HepG2 (cell line): ENCODE measurements around the gene STYXL1. TPM values are rescaled to one million over a fixed set of nuclear protein-coding genes. Genes with fewer than 3 reads are reported as not detected.

Experiments used
- ATAC-seq: fragments of 200-7000 bp; cut with Tn5 transposase; 3 replicates; pipeline ENCODE4 v1.9.1; 2020; ENCODE audit warnings: mild to moderate bottlenecking, moderate library complexity
- BruUV-seq: library from RNA; stranded (reverse); fragments of 400-500 nt; replicated peaks from 2 replicates; lab custom pipeline; 2021; lab: Mats Ljungman, UMichigan
- CTCF ChIA-PET: fragments of 300-600 bp; formaldehyde crosslinking; extraction: SDS; loops from one replicate; lab custom pipeline; 2021; ENCODE audit warnings: low total read pairs, inconsistent platforms, low intra/inter-chr PET ratio; lab: Yijun Ruan, JAX
- POLR2A ChIA-PET: fragments of 350-600 bp; sonication (Branson Sonifier 250); formaldehyde crosslinking; loops from one replicate; lab custom pipeline; 2020; ENCODE audit warnings: antibody characterized with exemption, inconsistent platforms; lab: Yijun Ruan, JAX
- DNase-seq: peaks from one replicate; pipeline ENCODE4 v3.0.0-alpha.2; 2015; ENCODE audit warnings: low spot score
- FAIRE-seq: peaks from 3 replicates; lab custom pipeline; 2011; peaks lifted over from hg19 to GRCh38; lab: Jason Lieb, UNC
- H2AFZ ChIP-seq: one replicate; pipeline ENCODE4 v1.6.1; 2011; ENCODE audit warnings: low read length, inconsistent platforms
- H3K27ac ChIP-seq: fragments of 300-600 bp; 3 replicates; pipeline ENCODE4 v1.8.0; 2011; ENCODE audit warnings: mixed run types, mild to moderate bottlenecking, mixed read lengths, low read length, inconsistent platforms; ENCODE audit not compliant: insufficient read depth; ENCODE audit errors: extremely low read length
- H3K27me3 ChIP-seq, 2 experiments: fragments of 200-600 bp in 1 of 2; 2 replicates in 1 of 2; 3 replicates in 1 of 2; pipeline versions ENCODE4 v1.6.0 to v1.8.0; 2011; ENCODE audit warnings: low read length in 2 of 2, mild to moderate bottlenecking in 2 of 2, moderate library complexity in 2 of 2, inconsistent platforms in 1 of 2; ENCODE audit not compliant: insufficient read depth in 2 of 2, control insufficient read depth in 1 of 2
- H3K36me3 ChIP-seq, 2 experiments: fragments of 200-600 bp in 1 of 2; replicated peaks in 1 of 2; 2 replicates in 1 of 2; 3 replicates in 1 of 2; pipeline versions ENCODE4 v1.5.1 to v1.8.0; 2011; ENCODE audit warnings: low read length in 2 of 2, inconsistent platforms in 1 of 2; ENCODE audit not compliant: insufficient read depth in 2 of 2, control insufficient read depth in 1 of 2
- H3K4me1 ChIP-seq: 2 replicates; pipeline ENCODE4 v1.5.1; 2012; ENCODE audit warnings: low read length, inconsistent platforms; ENCODE audit not compliant: insufficient read depth
- H3K4me2 ChIP-seq: 2 replicates; pipeline ENCODE4 v1.6.0; 2011; ENCODE audit warnings: low read depth, low read length, inconsistent platforms
- H3K4me3 ChIP-seq, 3 experiments: fragments of 200-600 bp in 1 of 3; sonication (generic), shearing (Covaris generic) in 1 of 3; replicated peaks in 1 of 3; 2 replicates each; pipeline ENCODE4 v1.5.1; 2011 to 2016; ENCODE audit warnings: low read length in 3 of 3, inconsistent platforms in 2 of 3, low read depth in 2 of 3, mild to moderate bottlenecking in 2 of 3, control low read depth in 1 of 3, mixed read lengths in 1 of 3; ENCODE audit not compliant: insufficient read depth in 1 of 3
- H3K79me2 ChIP-seq: one replicate; pipeline ENCODE4 v1.6.1; 2011; ENCODE audit warnings: low read length, inconsistent platforms; ENCODE audit not compliant: insufficient read depth
- H3K9ac ChIP-seq: 2 replicates; pipeline ENCODE4 v1.6.0; 2011; ENCODE audit warnings: mild to moderate bottlenecking, low read depth, low read length, inconsistent platforms; ENCODE audit not compliant: insufficient read depth
- H3K9me3 ChIP-seq: 2 replicates; pipeline ENCODE4 v1.5.1; 2012; ENCODE audit warnings: mild to moderate bottlenecking, low read length
- H4K20me1 ChIP-seq: 2 replicates; pipeline ENCODE4 v1.6.0; 2011; ENCODE audit warnings: inconsistent platforms, mild to moderate bottlenecking, low read length, moderate library complexity; ENCODE audit not compliant: insufficient read depth
- AFF4 ChIP-seq: sonication (generic); formaldehyde crosslinking; IDR thresholded peaks from 2 replicates; pipeline ENCODE4 v1.4.0; 2020; ENCODE audit warnings: missing genetic modification reagents
- AGO2 ChIP-seq: fragments of 200-400 bp; formaldehyde crosslinking; optimal IDR thresholded peaks from 2 replicates; pipeline ENCODE3; 2017; ENCODE audit warnings: mild to moderate bottlenecking, low read depth, low read length, moderate library complexity
- CTCF ChIP-seq: sonication (generic); formaldehyde crosslinking; IDR thresholded peaks from 2 replicates; pipeline ENCODE4 v1.5.0; 2020; ENCODE audit warnings: mild to moderate bottlenecking, missing genetic modification reagents, moderate library complexity
- GABPB1 ChIP-seq: IDR thresholded peaks from 2 replicates; pipeline ENCODE4 v1.6.1; 2016; ENCODE audit warnings: mild to moderate bottlenecking, missing genetic modification reagents, moderate library complexity, missing compliant biosample characterization
- RBFOX2 ChIP-seq: fragments of 200-400 bp; formaldehyde crosslinking; IDR thresholded peaks from 2 replicates; pipeline ENCODE4 v1.6.1; 2017; ENCODE audit warnings: low read depth, mild to moderate bottlenecking, low read length
- ZBTB7B ChIP-seq: sonication (generic); formaldehyde crosslinking; IDR thresholded peaks from 2 replicates; pipeline ENCODE4 v1.4.0; 2020; ENCODE audit warnings: missing genetic modification reagents
- ZFX ChIP-seq: sonication (generic); formaldehyde crosslinking; IDR thresholded peaks from 2 replicates; pipeline ENCODE4 v1.4.0; 2020; ENCODE audit warnings: mild to moderate bottlenecking, low read depth, missing genetic modification reagents, moderate library complexity
- ZKSCAN5 ChIP-seq: sonication (generic); formaldehyde crosslinking; IDR thresholded peaks from 2 replicates; pipeline ENCODE4 v1.5.1; 2020; ENCODE audit warnings: mild to moderate bottlenecking, missing genetic modification reagents
- WGBS: methylation state at CpG from one replicate; pipeline ENCODE4 v1.1.6; 2017; ENCODE audit warnings: low lambda C conversion rate; 5-methylcytosine and 5-hydroxymethylcytosine counted together
- in situ Hi-C: cut with HindIII; loops from 2 replicates; pipeline ENCODE4 v1.10.0; 2017; ENCODE audit warnings: low pct_unique_long_range_greater_than_20kb; ENCODE audit not compliant: extremely low pct_ligation_motif_present
- intact Hi-C: fragments of 100-400 bp; cut with micrococcal nuclease; formaldehyde crosslinking; loops from one replicate; pipeline ENCODE4 v1.10.0; 2022; ENCODE audit not compliant: unreplicated experiment
- polyA plus RNA-seq, 8 experiments: library from polyadenylated mRNA; depleted of rRNA in 3 of 8; stranded (reverse) in 7 of 8; unstranded in 1 of 8; fragments of >200 nt; fragmentation: Illumina TruSeq in 4 of 8; extraction: Trizol in 4 of 8; gene quantifications; 2 replicates each; pipeline versions ENCODE4 v1.2.1 to v1.2.3, GENCODE V29; 2011 to 2016; ENCODE audit warnings: low read depth in 4 of 8, missing spikeins in 1 of 8, mixed read lengths in 1 of 8; ENCODE audit not compliant: insufficient read depth in 1 of 8
- total RNA-seq, 5 experiments: library from RNA; depleted of rRNA; stranded (reverse); fragments of >200 nt; fragmentation: Illumina TruSeq; extraction: Trizol; gene quantifications; 2 replicates each; pipeline ENCODE4 v1.2.3, GENCODE V29; 2016; ENCODE audit warnings: low read depth in 1 of 5

Gene STYXL1
- total and polyA plus RNA-seq, 2 of the 13 experiments (the other 11 are each of a cell fraction or from before 2014, with no cell fraction given) = 23.9 to 38.3 TPM

- Histone ChIP-seq H4K20me1 (no peaks in the 10 kb centered on the region), H3K9me3 (no peaks in the 10 kb centered on the region), H3K4me1 (no peaks in the 10 kb centered on the region), H2AFZ (no peak overlapping the region), H3K4me3 (no peak overlapping the region), H3K9ac (no peak overlapping the region), H3K36me3 (peaks cover 31 to 44% of the 10 kb centered on the region in 2 experiments; a peak in 4 of 5 replicates), H3K27me3 (no peaks in the 10 kb centered on the region), H3K4me2 (no peak overlapping the region), H3K79me2 (no peaks in the 10 kb centered on the region), H3K27ac (no peak overlapping the region)
- FAIRE-seq = no peak
- ChIA-PET POLR2A (interaction anchor here (0.6 to 1.1 kb wide), 3 partner anchors 9 to 26 kb away, joined by 3 to 4 read pairs (median 3); partner anchors contain the start of gene MDH2), CTCF (no interaction called here)
- WGBS = 97% methylated on average over 35 of the region's 35 CpGs
- TF ChIP-seq ZBTB7B (CRISPR knock-in tag) (no peak), RBFOX2 (peak; percentile 53), AGO2 (peak; percentile 89)
- no TSS peak for BruUV-seq
- peak; percentile 12 for ATAC-seq
- in situ Hi-C loops = no loop called here
- intact Hi-C loops = no loop called here
- no peak for DNase-seq
Observed at GRCh38 chr7:76074306-76074971, 26.6 kb upstream of the STYXL1 start.

GRCh38 chr7:76073335-76073990 lies 25.7 kb upstream of the STYXL1 start:
- CTCF ChIA-PET = no interaction called here
- 92% methylated on average over 43 of the region's 45 CpGs for WGBS
- no peak for DNase-seq
- Histone ChIP-seq H3K4me3 (no peak overlapping the region), H3K79me2 (no peaks in the 10 kb centered on the region), H4K20me1 (no peaks in the 10 kb centered on the region; the same call in 1 of the 2 replicates), H3K36me3 (peaks cover 32 to 44% of the 10 kb centered on the region in 2 experiments; a peak in 4 of 5 replicates), H2AFZ (no peak overlapping the region), H3K9ac (no peak overlapping the region), H3K4me1 (no peaks in the 10 kb centered on the region), H3K4me2 (no peak overlapping the region), H3K9me3 (no peaks in the 10 kb centered on the region), H3K27ac (no peak overlapping the region), H3K27me3 (no peaks in the 10 kb centered on the region)
- in situ Hi-C loops = no loop called here
- no peak for FAIRE-seq
- no TSS peak for BruUV-seq
- intact Hi-C loops = no loop called here
- POLR2A ChIA-PET = interaction anchor here (1.1 kb wide), 1 partner anchor 10 kb away, joined by 3 read pairs; no protein-coding TSS in a partner anchor
- ATAC-seq = peak; percentile 32
- peak; percentile 31; the same call in 1 of the 2 replicates for TF ChIP-seq ZFX (CRISPR knock-in tag)
- no peak for TF ChIP-seq AFF4
- TF ChIP-seq ZKSCAN5 = no peak
- peak; percentile 29 for TF ChIP-seq CTCF (CRISPR knock-in tag)
- TF ChIP-seq GABPB1 (CRISPR knock-in tag) = 0 out of 2 replicates have a peak, but pooled peaks have one; percentile 1
